Heart left ventricle (tissue), 13 donors: ENCODE measurements around the gene MNX1.

ENCODE experiments used
- POLR2A ChIP-seq, 2 donors: fragments of 450-650 bp; IDR thresholded peaks; one replicate each; pipeline ENCODE4 v1.6.1; 2017; ENCODE audit warnings: antibody characterized with exemption in 2 of 2, mild to moderate bottlenecking in 2 of 2, moderate library complexity in 2 of 2
- TF ChIP-seq, protein P1 (sequence below), 12 donors: fragments of 200-600 bp; sonication (generic) in 4 of 12; IDR thresholded peaks; one replicate each; pipeline versions ENCODE4 v1.5.0 to v1.8.0; 2018 to 2022; ENCODE audit warnings: antibody characterized with exemption in 12 of 12, mild to moderate bottlenecking in 5 of 12
- donor health status: ischemic (EF 13 %, LVEDD 7.1; RV severe dilation, severe dysfunction).
- donor health status: DM: no; HTN: yes; CAD: no.
- donor health status: DM: no; HTN: no; CAD: no.
- donor health status: ischemic (EF 25% LVEDD 6.9; RV normal size, moderate dysfunction).
- donor health status: ischemic (EF 25% LVEDD 5.7; RV mildly dilated, moderate dysfunction).
- donor health status: ischemic (EF 35%, LVEDD 5.7; RV mildly dilated, moderate dysfunction).
- donor health status: nonischemic (EF 11% LVEDD 7.7; RV severe dilation, severe dysfunction).
- donor health status: DM: yes; HTN: yes; CAD: no.
- donor health status: PGD.
- donor health status: ischemic (EF 29% LVEDD 5.4; RV normal size, mild dysfunction).
- donor health status: nonischemic (EF 23%, LVEDD 6.1; RV moderate dilation, normal function).

DNA sequence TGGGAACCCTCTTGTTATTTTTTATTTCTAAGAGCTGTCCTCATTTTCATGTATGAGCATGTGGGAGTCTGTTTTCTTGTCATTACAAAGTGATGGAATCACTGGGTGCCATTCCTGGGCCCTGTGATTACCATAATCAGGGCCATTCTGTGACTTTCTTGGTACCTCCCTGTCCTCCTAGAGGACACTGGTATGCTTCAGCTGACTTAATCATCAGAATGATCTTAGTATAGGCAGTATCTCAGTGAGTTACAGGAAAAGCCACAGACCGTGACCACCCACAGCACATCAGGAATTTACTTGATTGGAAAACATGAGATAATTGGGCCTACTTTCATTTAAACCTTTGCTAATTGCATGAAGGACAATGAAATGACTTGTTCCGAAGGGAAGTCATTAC is 53.7 kb downstream of the MNX1 start:
- TF ChIP-seq, protein P1, sequence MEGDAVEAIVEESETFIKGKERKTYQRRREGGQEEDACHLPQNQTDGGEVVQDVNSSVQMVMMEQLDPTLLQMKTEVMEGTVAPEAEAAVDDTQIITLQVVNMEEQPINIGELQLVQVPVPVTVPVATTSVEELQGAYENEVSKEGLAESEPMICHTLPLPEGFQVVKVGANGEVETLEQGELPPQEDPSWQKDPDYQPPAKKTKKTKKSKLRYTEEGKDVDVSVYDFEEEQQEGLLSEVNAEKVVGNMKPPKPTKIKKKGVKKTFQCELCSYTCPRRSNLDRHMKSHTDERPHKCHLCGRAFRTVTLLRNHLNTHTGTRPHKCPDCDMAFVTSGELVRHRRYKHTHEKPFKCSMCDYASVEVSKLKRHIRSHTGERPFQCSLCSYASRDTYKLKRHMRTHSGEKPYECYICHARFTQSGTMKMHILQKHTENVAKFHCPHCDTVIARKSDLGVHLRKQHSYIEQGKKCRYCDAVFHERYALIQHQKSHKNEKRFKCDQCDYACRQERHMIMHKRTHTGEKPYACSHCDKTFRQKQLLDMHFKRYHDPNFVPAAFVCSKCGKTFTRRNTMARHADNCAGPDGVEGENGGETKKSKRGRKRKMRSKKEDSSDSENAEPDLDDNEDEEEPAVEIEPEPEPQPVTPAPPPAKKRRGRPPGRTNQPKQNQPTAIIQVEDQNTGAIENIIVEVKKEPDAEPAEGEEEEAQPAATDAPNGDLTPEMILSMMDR (IDR thresholded peaks at IDR 0.05), result no peak
- TF ChIP-seq POLR2A (IDR thresholded peaks at IDR 0.05), result no peak
